ENCODE data around the gene CRYBB1.

The CRYBB1 gene

GRCh38 chr22:26567610-26568009 lies 50.2 kb downstream of the CRYBB1 start:
- TF ChIP-seq REST (IDR thresholded peaks at IDR 0.05; ENCODE audit: insufficient read depth in 1 of 2, low read depth in 2 of 2, low read length in 2 of 2) (no peak), SIN3A (IDR thresholded peaks at IDR 0.05; ENCODE audit: borderline replicate concordance, insufficient read depth, low read length) (no peak), TAF1 (IDR thresholded peaks at IDR 0.05; ENCODE audit: borderline replicate concordance, insufficient read depth, low read length) (no peak), FOXP2 (optimal IDR thresholded peaks at IDR 0.05; ENCODE audit: borderline replicate concordance, extremely low read depth, extremely low read length, insufficient read depth) (no peak), POLR2AphosphoS5 (IDR thresholded peaks at IDR 0.05; ENCODE audit: low read depth, low read length) (no peak)

- TF ChIP-seq SIN3A (IDR thresholded peaks at IDR 0.05; ENCODE audit: borderline replicate concordance, insufficient read depth, low read length) (no peak), TAF1 (IDR thresholded peaks at IDR 0.05; ENCODE audit: borderline replicate concordance, insufficient read depth, low read length) (no peak), POLR2AphosphoS5 (IDR thresholded peaks at IDR 0.05; ENCODE audit: low read depth, low read length) (no peak), REST (IDR thresholded peaks at IDR 0.05; ENCODE audit: insufficient read depth in 1 of 2, low read depth in 2 of 2, low read length in 2 of 2) (no peak), FOXP2 (optimal IDR thresholded peaks at IDR 0.05; ENCODE audit: borderline replicate concordance, extremely low read depth, extremely low read length, insufficient read depth) (no peak)
Measured at GRCh38 chr22:26566994-26567393, 50.8 kb downstream of the CRYBB1 start.

GRCh38 chr22:26565889-26566288 lies 51.9 kb downstream of the CRYBB1 start:
- no peak for TF ChIP-seq FOXP2 (optimal IDR thresholded peaks at IDR 0.05; ENCODE audit: borderline replicate concordance, extremely low read depth, extremely low read length, insufficient read depth)
- no peak for TF ChIP-seq REST (IDR thresholded peaks at IDR 0.05; ENCODE audit: insufficient read depth in 1 of 2, low read depth in 2 of 2, low read length in 2 of 2)
- TF ChIP-seq TAF1 (IDR thresholded peaks at IDR 0.05; ENCODE audit: borderline replicate concordance, insufficient read depth, low read length), result no peak
- TF ChIP-seq SIN3A (IDR thresholded peaks at IDR 0.05; ENCODE audit: borderline replicate concordance, insufficient read depth, low read length), result no peak
- no peak for TF ChIP-seq POLR2AphosphoS5 (IDR thresholded peaks at IDR 0.05; ENCODE audit: low read depth, low read length)

- no peak for TF ChIP-seq TAF1 (IDR thresholded peaks at IDR 0.05; ENCODE audit: borderline replicate concordance, insufficient read depth, low read length)
- no peak for TF ChIP-seq REST (IDR thresholded peaks at IDR 0.05; ENCODE audit: insufficient read depth in 1 of 2, low read depth in 2 of 2, low read length in 2 of 2)
- TF ChIP-seq POLR2AphosphoS5 (IDR thresholded peaks at IDR 0.05; ENCODE audit: low read depth, low read length), result no peak
- no peak for TF ChIP-seq FOXP2 (optimal IDR thresholded peaks at IDR 0.05; ENCODE audit: borderline replicate concordance, extremely low read depth, extremely low read length, insufficient read depth)
- no peak for TF ChIP-seq SIN3A (IDR thresholded peaks at IDR 0.05; ENCODE audit: borderline replicate concordance, insufficient read depth, low read length)
Measured at GRCh38 chr22:26565181-26565580, 52.6 kb downstream of the CRYBB1 start.

- TF ChIP-seq REST (IDR thresholded peaks at IDR 0.05; ENCODE audit: insufficient read depth in 1 of 2, low read depth in 2 of 2, low read length in 2 of 2) (no peak), SIN3A (IDR thresholded peaks at IDR 0.05; ENCODE audit: borderline replicate concordance, insufficient read depth, low read length) (no peak), POLR2AphosphoS5 (IDR thresholded peaks at IDR 0.05; ENCODE audit: low read depth, low read length) (no peak), FOXP2 (optimal IDR thresholded peaks at IDR 0.05; ENCODE audit: borderline replicate concordance, extremely low read depth, extremely low read length, insufficient read depth) (no peak), TAF1 (IDR thresholded peaks at IDR 0.05; ENCODE audit: borderline replicate concordance, insufficient read depth, low read length) (no peak)
Measured at GRCh38 chr22:26564672-26565071, 53.2 kb downstream of the CRYBB1 start.

All from PFSK-1 (cell line).